Measurements from ENCODE around the gene STAC2.

Gene STAC2

DNA sequence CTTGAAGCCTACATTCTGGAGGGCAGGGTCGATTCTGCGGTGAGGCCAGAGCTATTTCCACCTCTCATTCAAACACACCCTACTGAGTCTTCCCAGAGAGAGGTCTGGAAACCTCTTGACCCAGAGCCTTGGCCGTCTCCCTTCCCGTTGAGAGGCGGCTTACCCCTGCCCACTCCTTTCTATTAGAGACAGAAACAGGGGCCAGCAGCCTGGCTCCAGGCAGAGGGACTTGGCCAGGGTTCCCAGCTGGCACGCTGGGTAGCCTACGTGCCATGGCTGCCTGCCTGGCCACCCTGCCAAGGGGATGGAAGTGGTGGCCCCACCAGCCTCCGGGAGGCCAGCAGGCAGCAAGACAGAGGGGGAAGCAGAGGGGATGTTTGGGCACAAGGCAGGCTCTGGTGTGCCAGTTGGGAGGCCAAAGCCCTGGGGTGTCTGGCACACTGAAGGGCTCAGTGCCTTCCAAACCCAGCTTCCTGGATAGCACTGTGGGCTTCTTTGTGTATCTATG is 6.0 kb downstream of the STAC2 start:
- Histone ChIP-seq H3K4me1 (ENCODE audit: control insufficient read depth in 1 of 2, insufficient read depth in 1 of 2, low read depth in 1 of 2, low read length in 1 of 2) (no peaks in the 10 kb centered on the region), H3K4me3 (ENCODE audit: low read depth in 1 of 2, low read length in 1 of 2) (no peak overlapping the region), H3K36me3 (no peaks in the 10 kb centered on the region), H3K27me3 (peaks cover 91% of the 10 kb centered on the region), H3K27ac (no peak overlapping the region), H3K9me3 (no peaks in the 10 kb centered on the region)
- TF ChIP-seq, protein P1, sequence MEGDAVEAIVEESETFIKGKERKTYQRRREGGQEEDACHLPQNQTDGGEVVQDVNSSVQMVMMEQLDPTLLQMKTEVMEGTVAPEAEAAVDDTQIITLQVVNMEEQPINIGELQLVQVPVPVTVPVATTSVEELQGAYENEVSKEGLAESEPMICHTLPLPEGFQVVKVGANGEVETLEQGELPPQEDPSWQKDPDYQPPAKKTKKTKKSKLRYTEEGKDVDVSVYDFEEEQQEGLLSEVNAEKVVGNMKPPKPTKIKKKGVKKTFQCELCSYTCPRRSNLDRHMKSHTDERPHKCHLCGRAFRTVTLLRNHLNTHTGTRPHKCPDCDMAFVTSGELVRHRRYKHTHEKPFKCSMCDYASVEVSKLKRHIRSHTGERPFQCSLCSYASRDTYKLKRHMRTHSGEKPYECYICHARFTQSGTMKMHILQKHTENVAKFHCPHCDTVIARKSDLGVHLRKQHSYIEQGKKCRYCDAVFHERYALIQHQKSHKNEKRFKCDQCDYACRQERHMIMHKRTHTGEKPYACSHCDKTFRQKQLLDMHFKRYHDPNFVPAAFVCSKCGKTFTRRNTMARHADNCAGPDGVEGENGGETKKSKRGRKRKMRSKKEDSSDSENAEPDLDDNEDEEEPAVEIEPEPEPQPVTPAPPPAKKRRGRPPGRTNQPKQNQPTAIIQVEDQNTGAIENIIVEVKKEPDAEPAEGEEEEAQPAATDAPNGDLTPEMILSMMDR (IDR thresholded peaks at IDR 0.05): no peak

DNA sequence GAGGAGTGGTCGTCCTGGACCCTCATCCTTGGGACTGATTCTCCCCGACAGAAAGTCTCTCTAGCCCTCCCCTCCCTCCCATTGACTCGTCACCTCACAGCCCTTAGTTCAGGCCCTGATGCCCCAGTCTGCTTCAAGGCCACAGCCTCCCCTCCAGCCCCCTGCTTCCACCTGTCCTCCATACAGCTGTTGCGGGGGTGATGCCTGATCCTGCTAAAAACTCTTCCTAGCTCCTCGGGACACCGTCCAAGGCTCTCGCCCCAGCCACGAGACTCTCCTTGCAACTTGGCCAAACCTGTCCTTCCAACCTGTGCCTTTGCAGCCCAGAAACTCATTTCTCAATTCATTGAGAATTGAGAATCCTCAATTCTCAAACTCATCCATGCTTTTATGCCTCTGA is 6.8 kb downstream of the STAC2 start:
- H3K27me3 ChIP-seq: peaks cover 91% of the 10 kb centered on the region
- no peak overlapping the region for H3K4me3 ChIP-seq (ENCODE audit: low read depth in 1 of 2, low read length in 1 of 2)
- TF ChIP-seq, protein P1 (IDR thresholded peaks at IDR 0.05): no peak
- H3K4me1 ChIP-seq (ENCODE audit: control insufficient read depth in 1 of 2, insufficient read depth in 1 of 2, low read depth in 1 of 2, low read length in 1 of 2): no peaks in the 10 kb centered on the region
- H3K27ac ChIP-seq: no peak overlapping the region
- H3K9me3 ChIP-seq: no peaks in the 10 kb centered on the region
- H3K36me3 ChIP-seq: no peaks in the 10 kb centered on the region

DNA sequence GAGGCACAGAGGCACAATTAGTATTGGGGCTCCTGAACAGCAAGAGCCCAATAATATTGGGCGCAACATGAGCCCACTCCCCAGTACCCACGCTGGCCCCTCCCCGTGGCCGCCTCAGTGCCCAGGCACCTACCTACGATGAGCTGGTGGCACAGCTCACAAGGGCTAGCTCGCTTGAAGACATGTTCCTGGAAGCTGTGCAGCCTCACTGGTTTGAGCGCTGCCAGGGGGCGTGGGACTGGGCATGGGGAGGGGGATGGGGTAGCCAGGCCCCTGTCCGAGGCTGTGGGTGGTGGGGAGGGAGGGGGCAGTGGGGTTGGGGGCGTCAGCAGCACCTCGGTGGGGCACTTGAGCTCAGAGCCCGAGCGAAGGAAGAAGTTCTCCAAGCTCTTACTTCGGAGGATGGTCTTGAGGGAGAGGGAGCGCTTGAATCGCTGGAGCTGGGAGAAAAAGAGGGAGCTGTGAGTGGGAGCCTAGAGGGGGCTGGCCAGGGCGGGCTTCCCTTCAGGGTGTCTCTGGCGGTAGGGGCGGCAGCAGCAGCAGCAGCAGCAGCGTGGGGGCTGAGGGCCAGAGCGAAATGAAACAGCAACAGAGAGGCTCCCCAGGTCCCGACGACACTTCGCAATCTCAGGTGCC is 7.9 kb downstream of the STAC2 start:
- TF ChIP-seq, protein P1 (IDR thresholded peaks at IDR 0.05): no peak
- Histone ChIP-seq H3K27ac (no peak overlapping the region), H3K27me3 (peaks cover 85% of the 10 kb centered on the region), H3K4me1 (ENCODE audit: control insufficient read depth in 1 of 2, insufficient read depth in 1 of 2, low read depth in 1 of 2, low read length in 1 of 2) (no peaks in the 10 kb centered on the region), H3K36me3 (no peaks in the 10 kb centered on the region), H3K4me3 (ENCODE audit: low read depth in 1 of 2, low read length in 1 of 2) (no peak overlapping the region), H3K9me3 (no peaks in the 10 kb centered on the region)

DNA sequence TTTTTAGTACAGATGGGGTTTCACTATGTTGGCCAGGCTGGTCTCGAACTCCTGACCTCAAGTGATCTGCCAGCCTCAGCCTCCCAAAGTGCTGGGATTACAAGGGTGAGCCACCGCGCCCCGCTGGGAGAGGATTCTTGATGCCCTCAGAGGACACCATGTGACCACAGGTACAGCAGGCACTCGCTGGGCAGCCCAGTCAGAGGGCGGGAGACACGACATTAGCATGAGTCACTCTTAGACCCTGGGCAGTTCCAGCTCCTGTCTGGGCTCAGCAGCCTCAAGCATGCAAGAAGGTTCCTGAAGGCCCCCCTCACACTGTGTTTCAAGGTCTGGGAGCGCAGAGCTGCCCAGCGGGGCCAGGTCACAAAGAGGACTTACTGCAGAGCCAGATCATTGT is 11.9 kb downstream of the STAC2 start:
- TF ChIP-seq, protein P1 (IDR thresholded peaks at IDR 0.05): no peak
- Histone ChIP-seq H3K36me3 (no peaks in the 10 kb centered on the region), H3K4me1 (ENCODE audit: control insufficient read depth in 1 of 2, insufficient read depth in 1 of 2, low read depth in 1 of 2, low read length in 1 of 2) (peaks cover 4 to 9% of the 10 kb centered on the region in 2 experiments), H3K9me3 (no peaks in the 10 kb centered on the region), H3K27ac (no peak overlapping the region), H3K4me3 (ENCODE audit: low read depth in 1 of 2, low read length in 1 of 2) (no peak overlapping the region), H3K27me3 (peaks cover 93% of the 10 kb centered on the region)

DNA sequence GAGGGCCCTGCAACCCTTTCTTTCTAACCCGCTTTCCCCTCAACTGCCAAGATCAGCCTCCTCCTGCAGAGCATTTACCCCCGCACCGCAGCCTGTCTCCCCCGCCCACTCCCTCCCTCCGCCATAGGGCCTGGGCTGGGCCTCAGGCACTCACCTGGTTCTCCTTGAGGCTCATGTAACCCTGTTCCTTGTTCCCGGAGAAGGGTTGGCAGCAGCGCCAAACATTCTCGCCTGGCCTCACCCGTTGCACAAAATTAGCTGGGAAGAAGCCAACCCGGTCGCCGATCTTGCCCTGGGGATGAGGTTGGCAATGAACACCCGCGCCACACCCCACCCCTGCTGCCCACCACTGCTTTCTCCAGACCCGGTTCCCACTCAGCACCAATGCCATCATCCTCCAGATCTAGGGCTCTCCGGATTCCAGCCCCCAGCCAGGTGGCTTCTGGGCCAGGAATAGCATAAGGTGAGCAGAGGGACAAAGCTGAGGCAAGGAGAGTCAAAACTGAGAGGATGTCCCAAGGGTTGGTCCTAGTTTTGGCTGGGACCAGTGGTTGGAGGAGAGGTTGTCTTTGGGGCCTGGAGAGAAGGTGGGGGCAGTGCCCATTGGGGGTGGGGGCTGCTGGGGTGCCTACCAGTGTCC is 12.8 kb downstream of the STAC2 start:
- Histone ChIP-seq H3K27me3 (peaks cover 93% of the 10 kb centered on the region), H3K27ac (no peak overlapping the region), H3K4me1 (ENCODE audit: control insufficient read depth in 1 of 2, insufficient read depth in 1 of 2, low read depth in 1 of 2, low read length in 1 of 2) (peaks cover 4 to 9% of the 10 kb centered on the region in 2 experiments), H3K4me3 (ENCODE audit: low read depth in 1 of 2, low read length in 1 of 2) (no peak overlapping the region), H3K36me3 (no peaks in the 10 kb centered on the region), H3K9me3 (no peaks in the 10 kb centered on the region)
- TF ChIP-seq, protein P1 (IDR thresholded peaks at IDR 0.05): no peak
